Astrocyte of the cerebellum (primary cell): Measurements from ENCODE around the gene SORCS2.
A peak's percentile ranks its signal among the peaks of the same experiment; 100 is the strongest.
"Not testable (repeated sequence)": the region's sequence is repeated elsewhere in the genome, so short reads cannot be mapped to it uniquely, and the experiment has no call there.

Experiments used
- DNase-seq: peaks from one replicate; pipeline ENCODE4 v3.0.0-alpha.2; 2011; ENCODE audit warnings: low read depth
- H3K4me3 ChIP-seq: 2 replicates; pipeline ENCODE4 v1.5.1; 2011; ENCODE audit warnings: mild to moderate bottlenecking, low read depth, low read length, moderate library complexity
- in situ Hi-C: cut with HindIII; loops from 2 replicates; pipeline ENCODE4 v1.10.0; 2017; ENCODE audit warnings: low sequenced_read_pairs
- TF ChIP-seq, protein P1 (sequence below): IDR thresholded peaks from 2 replicates; pipeline ENCODE4 v1.5.1; 2012; ENCODE audit warnings: low read length, low read depth, moderate library complexity, mild to moderate bottlenecking; ENCODE audit errors: missing control alignments

SORCS2 gene

DNA sequence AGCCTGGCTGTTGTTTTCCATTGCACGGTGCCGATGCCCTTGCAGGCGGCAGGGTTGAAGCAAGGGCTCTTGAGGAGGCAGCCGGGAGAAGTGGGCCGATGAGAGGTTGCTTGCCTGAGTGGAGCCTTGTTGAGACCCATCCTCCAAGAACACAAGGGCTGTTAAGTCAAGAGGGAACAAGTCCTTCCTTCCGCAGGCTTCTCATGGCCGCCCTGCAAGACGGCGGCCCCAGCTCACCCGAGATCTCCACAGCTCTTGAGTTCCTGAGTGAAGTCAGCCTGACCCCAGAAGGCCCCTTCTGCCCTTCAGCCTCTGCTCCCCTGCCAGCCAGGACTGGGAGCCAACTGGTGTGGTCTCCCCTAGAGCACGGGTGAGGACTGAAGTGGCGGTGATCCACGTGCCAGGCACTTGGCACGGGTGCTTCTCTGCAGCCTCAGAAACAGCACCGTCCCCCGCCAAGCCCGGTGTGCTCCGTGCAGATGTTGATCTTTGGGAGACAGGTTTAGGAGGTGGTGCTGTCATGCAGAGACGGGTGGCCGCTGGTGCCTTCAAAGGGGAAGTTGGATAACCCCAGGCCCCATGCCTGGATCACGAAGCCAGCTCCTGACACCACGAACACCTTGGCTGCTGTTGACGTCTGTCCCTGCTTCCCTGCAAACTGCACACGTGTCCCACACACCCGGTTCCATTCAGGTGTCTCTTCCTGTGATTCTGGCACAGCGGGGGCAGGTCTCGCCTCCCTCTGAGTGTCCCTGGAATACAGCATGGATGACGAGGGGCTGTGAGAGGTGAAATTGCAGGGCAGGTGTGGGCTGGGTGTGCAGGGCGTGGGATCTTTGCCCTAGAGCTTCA, 406.8 kb downstream of the SORCS2 start:
- no peak overlapping the region for H3K4me3 ChIP-seq
- in situ Hi-C loops = no loop called here
- DNase-seq = no peak
- TF ChIP-seq, protein P1, sequence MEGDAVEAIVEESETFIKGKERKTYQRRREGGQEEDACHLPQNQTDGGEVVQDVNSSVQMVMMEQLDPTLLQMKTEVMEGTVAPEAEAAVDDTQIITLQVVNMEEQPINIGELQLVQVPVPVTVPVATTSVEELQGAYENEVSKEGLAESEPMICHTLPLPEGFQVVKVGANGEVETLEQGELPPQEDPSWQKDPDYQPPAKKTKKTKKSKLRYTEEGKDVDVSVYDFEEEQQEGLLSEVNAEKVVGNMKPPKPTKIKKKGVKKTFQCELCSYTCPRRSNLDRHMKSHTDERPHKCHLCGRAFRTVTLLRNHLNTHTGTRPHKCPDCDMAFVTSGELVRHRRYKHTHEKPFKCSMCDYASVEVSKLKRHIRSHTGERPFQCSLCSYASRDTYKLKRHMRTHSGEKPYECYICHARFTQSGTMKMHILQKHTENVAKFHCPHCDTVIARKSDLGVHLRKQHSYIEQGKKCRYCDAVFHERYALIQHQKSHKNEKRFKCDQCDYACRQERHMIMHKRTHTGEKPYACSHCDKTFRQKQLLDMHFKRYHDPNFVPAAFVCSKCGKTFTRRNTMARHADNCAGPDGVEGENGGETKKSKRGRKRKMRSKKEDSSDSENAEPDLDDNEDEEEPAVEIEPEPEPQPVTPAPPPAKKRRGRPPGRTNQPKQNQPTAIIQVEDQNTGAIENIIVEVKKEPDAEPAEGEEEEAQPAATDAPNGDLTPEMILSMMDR = no peak

DNA sequence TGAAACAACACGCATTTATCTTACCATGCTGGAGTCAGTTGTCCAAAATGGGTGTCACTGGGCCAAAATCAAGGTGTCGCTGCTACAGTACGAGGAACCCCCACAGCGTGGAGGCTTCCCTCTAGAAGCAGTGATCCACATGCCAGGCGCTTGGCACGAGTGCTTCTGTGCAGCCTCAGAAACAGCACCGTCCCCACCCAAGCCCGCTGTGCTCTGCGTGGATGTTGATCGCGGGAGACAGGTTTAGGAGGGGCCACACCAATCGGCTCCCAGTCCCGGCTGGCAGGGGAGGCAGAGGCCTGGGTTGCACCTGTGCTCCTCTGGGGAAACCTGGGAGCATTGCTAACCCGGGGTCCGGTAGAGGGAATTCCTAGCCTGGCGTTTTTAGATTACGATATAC, 407.9 kb downstream of the SORCS2 start:
- no peak for DNase-seq
- in situ Hi-C loops = no loop called here
- no peak overlapping the region for H3K4me3 ChIP-seq
- TF ChIP-seq, protein P1 = no peak

DNA sequence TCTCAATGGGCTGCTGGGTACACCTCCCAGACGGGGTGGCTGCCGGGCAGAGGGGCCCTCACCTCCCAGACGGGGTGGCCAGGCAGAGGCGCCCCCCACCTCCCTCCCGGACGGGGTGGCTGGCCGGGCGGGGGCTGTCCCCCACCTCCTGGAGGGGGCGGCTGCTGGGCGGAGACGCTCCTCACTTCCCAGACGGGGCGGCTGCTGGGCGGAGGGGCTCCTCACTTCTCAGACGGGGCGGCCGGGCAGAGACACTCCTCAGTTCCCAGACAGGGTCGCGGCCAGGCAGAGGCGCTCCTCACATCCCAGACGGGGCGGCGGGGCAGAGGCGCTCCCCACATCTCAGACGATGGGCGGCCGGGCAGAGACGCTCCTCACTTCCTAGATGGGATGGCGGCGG, 409.8 kb downstream of the SORCS2 start:
- DNase-seq, in situ Hi-C loops, H3K4me3 ChIP-seq: not testable (repeated sequence)

DNA sequence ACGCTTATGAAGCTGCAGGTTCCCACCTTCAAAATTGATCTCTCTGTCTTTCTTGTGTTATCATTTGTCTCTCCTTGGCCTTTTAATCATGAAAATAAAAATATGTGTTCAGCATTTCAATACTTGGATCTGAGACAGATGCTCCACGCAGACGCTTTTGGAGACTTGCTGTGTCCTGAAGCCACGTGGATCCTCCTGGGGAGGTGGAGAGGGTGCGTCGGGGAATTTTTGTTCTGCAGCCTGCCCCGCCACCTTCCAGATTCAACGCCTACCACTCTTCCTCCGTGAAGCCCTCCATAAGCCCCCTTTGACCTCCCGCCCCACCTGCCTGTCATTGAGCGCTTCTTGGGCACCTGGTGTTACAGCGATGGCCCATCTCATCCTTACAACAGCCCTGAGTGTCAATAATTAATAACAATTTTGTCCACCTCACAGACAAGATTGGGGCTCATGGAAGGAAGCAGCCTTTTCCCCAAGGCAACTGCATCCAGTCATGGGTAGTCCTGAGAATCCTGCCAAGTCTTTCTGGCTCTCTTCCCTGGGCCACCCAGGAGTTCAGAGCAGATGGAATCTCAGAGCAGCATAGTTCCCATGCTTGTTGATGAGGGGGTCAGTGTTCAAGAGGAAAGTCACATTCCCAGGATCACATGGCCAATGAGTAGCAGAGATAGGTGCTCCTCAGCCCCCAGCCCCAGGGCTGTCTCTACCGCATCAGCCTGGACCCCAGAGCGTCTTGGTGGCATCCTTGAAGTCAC, 415.0 kb downstream of the SORCS2 start:
- TF ChIP-seq, protein P1 = no peak
- H3K4me3 ChIP-seq = no peak overlapping the region
- in situ Hi-C loops = loop anchor here (5.0 kb wide), 1 partner anchor 45 kb away; no protein-coding TSS in a partner anchor
- peak; percentile 43 for DNase-seq

DNA sequence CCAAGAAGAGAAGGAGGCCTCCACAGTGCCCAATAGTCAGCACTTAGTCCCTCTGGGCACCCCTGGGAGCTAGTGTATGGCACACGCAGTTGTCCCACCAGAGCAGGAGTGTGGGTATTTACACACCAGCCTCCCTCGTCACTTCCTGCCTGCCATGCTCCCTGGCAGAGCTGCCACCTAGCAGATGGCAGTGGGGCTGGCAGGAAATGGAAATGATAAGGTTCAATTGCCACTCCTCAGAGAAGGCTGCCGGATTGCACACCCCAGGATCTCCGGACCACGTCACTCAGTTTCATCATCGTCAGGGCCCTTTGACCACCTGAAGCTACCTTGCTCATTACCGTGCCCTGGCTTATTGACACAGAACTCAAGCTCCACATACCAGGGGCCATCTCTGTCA, 415.7 kb downstream of the SORCS2 start:
- DNase-seq = no peak
- H3K4me3 ChIP-seq = no peak overlapping the region
- TF ChIP-seq, protein P1 = no peak
- in situ Hi-C loops = loop anchor here (5.0 kb wide), 1 partner anchor 46 kb away; no protein-coding TSS in a partner anchor

DNA sequence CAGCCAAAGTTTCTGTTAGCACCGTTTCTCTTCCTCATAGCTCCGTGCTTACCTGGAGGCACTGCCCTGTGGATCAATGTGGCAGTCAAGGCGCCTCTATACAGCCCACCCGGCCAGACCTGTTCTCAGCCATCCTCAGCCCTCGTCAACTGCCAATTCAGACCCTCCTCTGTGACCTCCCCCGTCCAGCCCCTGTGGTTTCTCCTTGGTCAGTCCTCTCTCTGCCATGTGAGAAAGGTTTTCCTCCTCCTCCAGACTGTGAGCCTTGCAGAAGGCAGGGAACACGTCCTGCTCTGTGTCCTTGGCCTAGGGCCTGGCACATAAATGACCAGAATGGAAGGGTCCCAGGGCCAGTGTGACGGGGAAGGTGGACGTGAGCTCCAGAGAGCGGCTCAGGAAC, 417.0 kb downstream of the SORCS2 start:
- TF ChIP-seq, protein P1 = no peak
- no peak overlapping the region for H3K4me3 ChIP-seq
- in situ Hi-C loops = loop anchor here (5.0 kb wide), 1 partner anchor 47 kb away; no protein-coding TSS in a partner anchor
- DNase-seq = no peak
